ENCODE data around the gene TMEM273. TPM values are rescaled to one million over a fixed set of nuclear protein-coding genes. Genes with fewer than 3 reads are reported as not detected.

Gene TMEM273
- total and polyA plus RNA-seq, 2 donors (not counting 1 experiment from before 2014, with no cell fraction given) = 0.18 TPM; not detected in 1

- no peak overlapping the region for H3K4me3 ChIP-seq (replicated peaks in 1 of 4; ENCODE audit: control extremely low read depth in 1 of 4, insufficient read depth in 1 of 4, low read depth in 3 of 4, low read length in 4 of 4)
- no peaks in the 10 kb centered on the region for H3K9me3 ChIP-seq (ENCODE audit: control insufficient read depth, insufficient read depth, low read depth, low read length)
- peaks cover 3% of the 10 kb centered on the region for H3K27me3 ChIP-seq (ENCODE audit: control insufficient read depth, insufficient read depth, low read length)
- H3K4me2 ChIP-seq (ENCODE audit: extremely low read depth, insufficient read depth, low read length) = no peak overlapping the region
- H2AFZ ChIP-seq (ENCODE audit: low read length) = no peak overlapping the region
- H3K4me1 ChIP-seq (ENCODE audit: control insufficient read depth, extremely low read depth, insufficient read depth, low read length) = no peaks in the 10 kb centered on the region
- H3K9ac ChIP-seq (ENCODE audit: insufficient read depth, low read length) = no peak overlapping the region
- H4K20me1 ChIP-seq (ENCODE audit: control insufficient read depth, extremely low read depth, insufficient read depth, low read length) = no peaks in the 10 kb centered on the region
- no peaks in the 10 kb centered on the region for H3K79me2 ChIP-seq (ENCODE audit: control insufficient read depth, insufficient read depth, low read length)
- no peak overlapping the region for H3K27ac ChIP-seq (ENCODE audit: insufficient read depth, low read length)
- TF ChIP-seq EZH2 (IDR thresholded peaks at IDR 0.05; ENCODE audit: low read length, missing control alignments) = no peak
- TF ChIP-seq, protein P1, sequence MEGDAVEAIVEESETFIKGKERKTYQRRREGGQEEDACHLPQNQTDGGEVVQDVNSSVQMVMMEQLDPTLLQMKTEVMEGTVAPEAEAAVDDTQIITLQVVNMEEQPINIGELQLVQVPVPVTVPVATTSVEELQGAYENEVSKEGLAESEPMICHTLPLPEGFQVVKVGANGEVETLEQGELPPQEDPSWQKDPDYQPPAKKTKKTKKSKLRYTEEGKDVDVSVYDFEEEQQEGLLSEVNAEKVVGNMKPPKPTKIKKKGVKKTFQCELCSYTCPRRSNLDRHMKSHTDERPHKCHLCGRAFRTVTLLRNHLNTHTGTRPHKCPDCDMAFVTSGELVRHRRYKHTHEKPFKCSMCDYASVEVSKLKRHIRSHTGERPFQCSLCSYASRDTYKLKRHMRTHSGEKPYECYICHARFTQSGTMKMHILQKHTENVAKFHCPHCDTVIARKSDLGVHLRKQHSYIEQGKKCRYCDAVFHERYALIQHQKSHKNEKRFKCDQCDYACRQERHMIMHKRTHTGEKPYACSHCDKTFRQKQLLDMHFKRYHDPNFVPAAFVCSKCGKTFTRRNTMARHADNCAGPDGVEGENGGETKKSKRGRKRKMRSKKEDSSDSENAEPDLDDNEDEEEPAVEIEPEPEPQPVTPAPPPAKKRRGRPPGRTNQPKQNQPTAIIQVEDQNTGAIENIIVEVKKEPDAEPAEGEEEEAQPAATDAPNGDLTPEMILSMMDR (conservative IDR thresholded peaks at IDR 0.05 in 1 of 2, IDR thresholded peaks at IDR 0.05 in 1 of 2; ENCODE audit: low read depth in 1 of 2, low read length in 2 of 2) = no peak
- H3K36me3 ChIP-seq (ENCODE audit: control insufficient read depth, insufficient read depth, low read length) = no peaks in the 10 kb centered on the region
- no peak for DNase-seq (ENCODE audit: low read depth in 2 of 2)
Observed at GRCh38 chr10:49207113-49207512, 18.9 kb upstream of the TMEM273 start.

- H3K9ac ChIP-seq (ENCODE audit: insufficient read depth, low read length) = no peak overlapping the region
- no peaks in the 10 kb centered on the region for H4K20me1 ChIP-seq (ENCODE audit: control insufficient read depth, extremely low read depth, insufficient read depth, low read length)
- H3K79me2 ChIP-seq (ENCODE audit: control insufficient read depth, insufficient read depth, low read length) = no peaks in the 10 kb centered on the region
- no peaks in the 10 kb centered on the region for H3K9me3 ChIP-seq (ENCODE audit: control insufficient read depth, insufficient read depth, low read depth, low read length)
- no peak for DNase-seq (ENCODE audit: low read depth in 2 of 2)
- no peak overlapping the region for H3K4me2 ChIP-seq (ENCODE audit: extremely low read depth, insufficient read depth, low read length)
- H3K4me3 ChIP-seq (replicated peaks in 1 of 4; ENCODE audit: control extremely low read depth in 1 of 4, insufficient read depth in 1 of 4, low read depth in 3 of 4, low read length in 4 of 4) = no peak overlapping the region
- H3K4me1 ChIP-seq (ENCODE audit: control insufficient read depth, extremely low read depth, insufficient read depth, low read length) = no peaks in the 10 kb centered on the region
- H3K27me3 ChIP-seq (ENCODE audit: control insufficient read depth, insufficient read depth, low read length) = peaks cover 3% of the 10 kb centered on the region
- no peak overlapping the region for H3K27ac ChIP-seq (ENCODE audit: insufficient read depth, low read length)
- H3K36me3 ChIP-seq (ENCODE audit: control insufficient read depth, insufficient read depth, low read length) = no peaks in the 10 kb centered on the region
- no peak overlapping the region for H2AFZ ChIP-seq (ENCODE audit: low read length)
- TF ChIP-seq, protein P1 (conservative IDR thresholded peaks at IDR 0.05 in 1 of 2, IDR thresholded peaks at IDR 0.05 in 1 of 2; ENCODE audit: low read depth in 1 of 2, low read length in 2 of 2) = no peak
- no peak for TF ChIP-seq EZH2 (IDR thresholded peaks at IDR 0.05; ENCODE audit: low read length, missing control alignments)
Observed at GRCh38 chr10:49205206-49205605, 17.0 kb upstream of the TMEM273 start.

GRCh38 chr10:49204119-49204518 is 15.9 kb upstream of the TMEM273 start:
- Histone ChIP-seq H3K9me3 (ENCODE audit: control insufficient read depth, insufficient read depth, low read depth, low read length) (no peaks in the 10 kb centered on the region), H3K4me1 (ENCODE audit: control insufficient read depth, extremely low read depth, insufficient read depth, low read length) (no peaks in the 10 kb centered on the region), H4K20me1 (ENCODE audit: control insufficient read depth, extremely low read depth, insufficient read depth, low read length) (no peaks in the 10 kb centered on the region)

More at GRCh38 chr10:49204119-49204518, 15.9 kb upstream of the TMEM273 start:
- Histone ChIP-seq H2AFZ (ENCODE audit: low read length) (no peak overlapping the region), H3K36me3 (ENCODE audit: control insufficient read depth, insufficient read depth, low read length) (no peaks in the 10 kb centered on the region), H3K4me3 (replicated peaks in 1 of 4; ENCODE audit: control extremely low read depth in 1 of 4, insufficient read depth in 1 of 4, low read depth in 3 of 4, low read length in 4 of 4) (no peak overlapping the region), H3K27me3 (ENCODE audit: control insufficient read depth, insufficient read depth, low read length) (peaks cover 3% of the 10 kb centered on the region), H3K4me2 (ENCODE audit: extremely low read depth, insufficient read depth, low read length) (no peak overlapping the region), H3K9ac (ENCODE audit: insufficient read depth, low read length) (no peak overlapping the region), H3K27ac (ENCODE audit: insufficient read depth, low read length) (no peak overlapping the region), H3K79me2 (ENCODE audit: control insufficient read depth, insufficient read depth, low read length) (no peaks in the 10 kb centered on the region)
- DNase-seq (ENCODE audit: low read depth in 2 of 2) = no peak
- TF ChIP-seq, protein P1 (conservative IDR thresholded peaks at IDR 0.05 in 1 of 2, IDR thresholded peaks at IDR 0.05 in 1 of 2; ENCODE audit: low read depth in 1 of 2, low read length in 2 of 2) = no peak
